IMR-90 (cell line): Measurements from ENCODE around the gene SOX5. TPM values are rescaled to one million over a fixed set of nuclear protein-coding genes. Genes with fewer than 3 reads are reported as not detected.

Experiments
- ATAC-seq: fragments of 200-7000 bp; cut with Tn5 transposase; 2 replicates; pipeline ENCODE4 v1.9.1; 2020; ENCODE audit warnings: low read depth, mild to moderate bottlenecking, moderate library complexity
- BruUV-seq: library from RNA; stranded (reverse); fragments of 400-500 nt; replicated peaks from 2 replicates; lab custom pipeline; 2021; lab: Mats Ljungman, UMichigan
- CTCF ChIA-PET: fragments of 300-600 bp; formaldehyde crosslinking; extraction: SDS; loops from one replicate; lab custom pipeline; 2021; ENCODE audit warnings: antibody characterized with exemption; lab: Yijun Ruan, JAX
- POLR2A ChIA-PET: fragments of 300-600 bp; sonication (Branson Sonifier 250); formaldehyde crosslinking; loops from one replicate; lab custom pipeline; 2022; ENCODE audit warnings: antibody characterized with exemption; ENCODE audit not compliant: unreplicated experiment; lab: Charles Lee
- DNase-seq: peaks from one replicate; pipeline ENCODE4 v3.0.0; 2013
- H2AFZ ChIP-seq: replicated peaks from 2 replicates; pipeline ENCODE3; 2013; ENCODE audit warnings: low read length, mild to moderate bottlenecking; ENCODE audit not compliant: poor library complexity
- H2AK5ac ChIP-seq: 2 replicates; pipeline ENCODE4 v1.6.1; 2013; ENCODE audit warnings: low read depth, low read length, inconsistent platforms
- H2AK9ac ChIP-seq: replicated peaks from 2 replicates; pipeline ENCODE3; 2013; ENCODE audit warnings: mild to moderate bottlenecking, low read depth, low read length, moderate library complexity; ENCODE audit not compliant: poor library complexity
- H2BK120ac ChIP-seq: 2 replicates; pipeline ENCODE4 v1.6.1; 2013; ENCODE audit warnings: low read depth, low read length, inconsistent platforms
- H2BK15ac ChIP-seq: 3 replicates; pipeline ENCODE4 v1.6.1; 2013; ENCODE audit warnings: low read depth, low read length, inconsistent platforms
- H2BK20ac ChIP-seq: 2 replicates; pipeline ENCODE4 v1.6.1; 2013; ENCODE audit warnings: low read depth, mild to moderate bottlenecking, inconsistent platforms, low read length, moderate library complexity
- H2BK5ac ChIP-seq: 2 replicates; pipeline ENCODE4 v1.6.1; 2013; ENCODE audit warnings: mild to moderate bottlenecking, low read depth, low read length, inconsistent platforms; ENCODE audit not compliant: poor library complexity, severe bottlenecking
- H3K14ac ChIP-seq: replicated peaks from 2 replicates; pipeline ENCODE4 v1.6.1; 2013; ENCODE audit warnings: low read depth, low read length, inconsistent platforms
- H3K18ac ChIP-seq: 2 replicates; pipeline ENCODE4 v1.6.1; 2013; ENCODE audit warnings: low read depth, low read length, control low read depth
- H3K23ac ChIP-seq: 2 replicates; pipeline ENCODE4 v1.6.1; 2013; ENCODE audit warnings: low read depth, low read length, inconsistent platforms
- H3K27ac ChIP-seq: 2 replicates; pipeline ENCODE4 v1.5.1; 2013; ENCODE audit warnings: mild to moderate bottlenecking, control low read depth, low read length; ENCODE audit not compliant: insufficient read depth
- H3K27me3 ChIP-seq: 2 replicates; pipeline ENCODE4 v1.6.1; 2013; ENCODE audit warnings: low read length; ENCODE audit not compliant: control insufficient read depth, insufficient read depth
- H3K36me3 ChIP-seq: 2 replicates; pipeline ENCODE4 v1.6.1; 2013; ENCODE audit warnings: low read length, mixed read lengths; ENCODE audit not compliant: control insufficient read depth, insufficient read depth
- H3K4ac ChIP-seq: 2 replicates; pipeline ENCODE4 v1.6.1; 2013; ENCODE audit warnings: low read depth, low read length, inconsistent platforms
- H3K4me1 ChIP-seq: 2 replicates; pipeline ENCODE4 v1.6.1; 2013; ENCODE audit warnings: low read length, mixed read lengths; ENCODE audit not compliant: control insufficient read depth, insufficient read depth
- H3K4me2 ChIP-seq: 2 replicates; pipeline ENCODE4 v1.6.1; 2013; ENCODE audit warnings: low read depth, mild to moderate bottlenecking, control low read depth, low read length, moderate library complexity
- H3K4me3 ChIP-seq: 2 replicates; pipeline ENCODE4 v1.5.1; 2013; ENCODE audit warnings: low read depth, mild to moderate bottlenecking, control low read depth, low read length, moderate library complexity; ENCODE audit not compliant: insufficient read depth
- H3K56ac ChIP-seq: 2 replicates; pipeline ENCODE4 v1.6.1; 2013; ENCODE audit warnings: low read length, inconsistent platforms; ENCODE audit not compliant: insufficient read depth; ENCODE audit errors: extremely low read depth
- H3K79me1 ChIP-seq, 2 experiments: 2 replicates each; pipeline ENCODE4 v1.6.1; 2013; ENCODE audit warnings: low read length in 2 of 2, inconsistent platforms in 1 of 2, low read depth in 1 of 2
- H3K9ac ChIP-seq: 2 replicates; pipeline ENCODE4 v1.6.1; 2013; ENCODE audit warnings: low read depth, low read length, control low read depth
- H3K9me1 ChIP-seq: 2 replicates; pipeline ENCODE4 v1.6.1; 2013; ENCODE audit warnings: low read length, inconsistent platforms; ENCODE audit not compliant: insufficient read depth
- H3K9me3 ChIP-seq: 2 replicates; pipeline ENCODE4 v1.6.1; 2013; ENCODE audit warnings: low read length; ENCODE audit not compliant: control insufficient read depth, insufficient read depth
- H4K20me1 ChIP-seq: 2 replicates; pipeline ENCODE4 v1.6.1; 2013; ENCODE audit warnings: low read length, inconsistent platforms; ENCODE audit not compliant: insufficient read depth
- H4K5ac ChIP-seq: 2 replicates; pipeline ENCODE4 v1.6.1; 2013; ENCODE audit warnings: mild to moderate bottlenecking, low read depth, low read length, control low read depth
- H4K8ac ChIP-seq, 2 experiments: 2 replicates each; pipeline ENCODE4 v1.6.1; 2013; ENCODE audit warnings: low read depth in 2 of 2, low read length in 2 of 2, control low read depth in 1 of 2, inconsistent platforms in 1 of 2
- H4K91ac ChIP-seq: 2 replicates; pipeline ENCODE4 v1.6.1; 2013; ENCODE audit warnings: low read depth, low read length, inconsistent platforms; ENCODE audit not compliant: insufficient read depth
- BHLHE40 ChIP-seq: fragments of 150-350 bp; IDR thresholded peaks from 2 replicates; pipeline ENCODE4 v1.6.1; 2016; ENCODE audit warnings: mild to moderate bottlenecking, low read depth, low read length
- CEBPB ChIP-seq: IDR thresholded peaks from 2 replicates; pipeline ENCODE4 v1.6.1; 2012; ENCODE audit warnings: low read depth, low read length, improper control_type of control experiment
- CHD1 ChIP-seq: IDR thresholded peaks from 2 replicates; pipeline ENCODE4 v1.6.1; 2012; ENCODE audit warnings: low read depth, low read length, improper control_type of control experiment
- ELK1 ChIP-seq: fragments of 150-350 bp; IDR thresholded peaks from 2 replicates; pipeline ENCODE4 v1.6.1; 2016; ENCODE audit warnings: low read depth, mild to moderate bottlenecking, low read length, moderate library complexity, borderline replicate concordance
- MAFK ChIP-seq: IDR thresholded peaks from 2 replicates; pipeline ENCODE4 v1.6.1; 2012; ENCODE audit warnings: low read depth, low read length, improper control_type of control experiment
- MAZ ChIP-seq: IDR thresholded peaks from 2 replicates; pipeline ENCODE4 v1.6.1; 2012; ENCODE audit warnings: low read depth, mild to moderate bottlenecking, low read length, improper control_type of control experiment, moderate library complexity, borderline replicate concordance
- MXI1 ChIP-seq: IDR thresholded peaks from 2 replicates; pipeline ENCODE4 v1.6.1; 2012; ENCODE audit warnings: low read depth, mild to moderate bottlenecking, low read length, moderate library complexity, borderline replicate concordance
- NFE2L2 ChIP-seq: fragments of 150-350 bp; IDR thresholded peaks from 2 replicates; pipeline ENCODE4 v1.6.1; 2016; ENCODE audit warnings: low read depth, mild to moderate bottlenecking, low read length
- RAD21 ChIP-seq: IDR thresholded peaks from 2 replicates; pipeline ENCODE4 v1.6.1; 2012; ENCODE audit warnings: low read length, improper control_type of control experiment
- RCOR1 ChIP-seq: IDR thresholded peaks from 2 replicates; pipeline ENCODE4 v1.6.1; 2012; ENCODE audit warnings: mild to moderate bottlenecking, low read length, improper control_type of control experiment; ENCODE audit not compliant: insufficient replicate concordance
- RFX5 ChIP-seq: IDR thresholded peaks from 2 replicates; pipeline ENCODE4 v1.8.0; 2012; ENCODE audit warnings: low read depth, mild to moderate bottlenecking, low read length, moderate library complexity
- SMC3 ChIP-seq: fragments of 150-350 bp; IDR thresholded peaks from 2 replicates; pipeline ENCODE4 v1.6.1; 2016; ENCODE audit warnings: low read depth, mild to moderate bottlenecking, antibody characterized with exemption, low read length, moderate library complexity
- USF2 ChIP-seq: fragments of 150-350 bp; IDR thresholded peaks from 2 replicates; pipeline ENCODE4 v1.6.1; 2017; ENCODE audit warnings: mild to moderate bottlenecking, antibody characterized with exemption, low read length, low read depth
- WGBS, 2 experiments: methylation state at CpG; one replicate each; pipeline versions ENCODE4 v1.1.5 to v1.1.7; 2013; ENCODE audit warnings: missing lambda C conversion rate in 2 of 2; ENCODE audit not compliant: insufficient read length in 1 of 2; ENCODE audit errors: extremely low coverage in 2 of 2; 5-methylcytosine and 5-hydroxymethylcytosine counted together
- dilution Hi-C: fragments of 300-500 bp; cut with HindIII; formaldehyde crosslinking; loops from one replicate; pipeline ENCODE4 v1.14.3; 2018; ENCODE audit warnings: low sequenced_read_pairs; ENCODE audit not compliant: unreplicated experiment
- in situ Hi-C: fragments of 300-500 bp; cut with MboI; formaldehyde crosslinking; loops from 3 replicates; pipeline ENCODE4 v1.14.3; 2019; ENCODE audit warnings: low sequenced_read_pairs, inconsistent platforms, mixed read lengths
- intact Hi-C: fragments of 100-400 bp; cut with micrococcal nuclease; formaldehyde crosslinking; loops from 2 replicates; pipeline ENCODE4 v1.10.0; 2022
- polyA plus RNA-seq, 3 experiments: library from polyadenylated mRNA; depleted of rRNA; stranded (reverse); fragments of >200 nt; gene quantifications; 2 replicates each; pipeline ENCODE4 v1.2.3, GENCODE V29; 2012; ENCODE audit warnings: low replicate concordance in 1 of 3
- total RNA-seq: library from RNA; depleted of rRNA; stranded (reverse); fragments of >200 nt; gene quantifications from 2 replicates; pipeline ENCODE4 v1.2.3, GENCODE V29; 2012

Gene SOX5
- total and polyA plus RNA-seq, 2 of the 4 experiments (the other 2 are of a cell fraction), result 1.1 to 13.1 TPM

- dilution Hi-C loops, result no loop called here
- Histone ChIP-seq H3K56ac (no peak overlapping the region), H3K9ac (no peak overlapping the region), H4K8ac (no peak overlapping the region), H3K27ac (no peak overlapping the region), H3K4ac (no peak overlapping the region), H3K4me2 (no peak overlapping the region), H2BK120ac (no peak overlapping the region), H2AK5ac (no peak overlapping the region), H2AK9ac (no peak overlapping the region), H3K4me1 (no peaks in the 10 kb centered on the region), H4K91ac (no peak overlapping the region), H3K79me1 (no peaks in the 10 kb centered on the region), H3K18ac (no peak overlapping the region), H2BK15ac (no peak overlapping the region), H3K27me3 (no peaks in the 10 kb centered on the region), H3K36me3 (peaks cover 4% of the 10 kb centered on the region; the same call in 1 of the 2 replicates), H2BK5ac (no peak overlapping the region), H3K23ac (no peak overlapping the region), H3K9me3 (no peaks in the 10 kb centered on the region), H4K5ac (no peak overlapping the region), H3K9me1 (no peaks in the 10 kb centered on the region), H3K4me3 (no peak overlapping the region), H3K14ac (no peak overlapping the region), H2BK20ac (no peak overlapping the region), H4K20me1 (no peaks in the 10 kb centered on the region), H2AFZ (no peak overlapping the region)
- in situ Hi-C loops, result no loop called here
- POLR2A ChIA-PET, result no interaction called here
- CTCF ChIA-PET, result no interaction called here
- no TSS peak for BruUV-seq
- WGBS, 2 experiments, result no CpG with 5 or more reads among the region's 1 CpG
- TF ChIP-seq MAZ (no peak), RAD21 (no peak), RCOR1 (no peak), SMC3 (no peak), MAFK (no peak), USF2 (no peak), MXI1 (no peak), CEBPB (no peak), CHD1 (no peak), BHLHE40 (no peak), ELK1 (no peak), RFX5 (no peak), NFE2L2 (no peak)
- DNase-seq, result no peak
- ATAC-seq, result no peak
- intact Hi-C loops, result no loop called here
Observed at GRCh38 chr12:23533699-23534098, 415.8 kb downstream of the SOX5 start.
